Chondrocyte (in vitro differentiated cells): ENCODE measurements around the gene ABHD4. TPM values are rescaled to one million over a fixed set of nuclear protein-coding genes. Genes with fewer than 3 reads are reported as not detected.

ENCODE experiments used
- DNase-seq: peaks from one replicate; pipeline ENCODE4 v3.0.0; 2021; ENCODE audit warnings: mixed read lengths, low spot score
- H3K27ac Mint-ChIP-seq: one replicate; pipeline ENCODE4 v1.8.0; 2021; ENCODE audit warnings: mild to moderate bottlenecking, moderate library complexity, mixed read lengths; ENCODE audit not compliant: unreplicated experiment
- H3K27me3 Mint-ChIP-seq: 2 replicates; pipeline ENCODE4 v1.8.0; 2021; ENCODE audit warnings: low read depth, mixed read lengths
- H3K36me3 Mint-ChIP-seq: 2 replicates; pipeline ENCODE4 v1.8.0; 2021; ENCODE audit warnings: low read depth, mixed read lengths
- H3K4me1 Mint-ChIP-seq: 2 replicates; pipeline ENCODE4 v1.8.0; 2021; ENCODE audit warnings: low read depth, mild to moderate bottlenecking, mixed read lengths
- H3K4me3 Mint-ChIP-seq: one replicate; pipeline ENCODE4 v1.8.0; 2021; ENCODE audit warnings: mild to moderate bottlenecking, moderate library complexity, mixed read lengths; ENCODE audit not compliant: unreplicated experiment
- H3K9me3 Mint-ChIP-seq: 2 replicates; pipeline ENCODE4 v1.8.0; 2021; ENCODE audit warnings: low read depth, mixed read lengths
- CTCF ChIP-seq: fragments of 200-600 bp; sonication (generic); IDR thresholded peaks from 2 replicates; pipeline ENCODE4 v1.5.0; 2021; ENCODE audit warnings: antibody characterized with exemption, mild to moderate bottlenecking, moderate library complexity
- total RNA-seq: library from RNA; stranded (reverse); gene quantifications from 3 replicates; pipeline ENCODE4 v1.2.1, GENCODE V29; 2021

ABHD4 gene
- total RNA-seq, 1 donor from 2014 or later = 88.0 TPM

- peak; percentile 17 for TF ChIP-seq CTCF
- no peak overlapping the region for H3K4me3 Mint-ChIP-seq
- peaks cover 33% of the 10 kb centered on the region for H3K4me1 Mint-ChIP-seq
- H3K36me3 Mint-ChIP-seq = peaks cover 6% of the 10 kb centered on the region
- H3K27me3 Mint-ChIP-seq = no peaks in the 10 kb centered on the region
- DNase-seq = no peak
- H3K9me3 Mint-ChIP-seq = no peaks in the 10 kb centered on the region
- peak overlapping the region; percentile 49 for H3K27ac Mint-ChIP-seq
Observed at GRCh38 chr14:22558221-22558913, 39.7 kb upstream of the ABHD4 start.

- Mint-ChIP-seq H3K27me3 (no peaks in the 10 kb centered on the region), H3K4me1 (peaks cover 34% of the 10 kb centered on the region), H3K36me3 (peaks cover 6% of the 10 kb centered on the region), H3K4me3 (no peak overlapping the region), H3K9me3 (no peaks in the 10 kb centered on the region), H3K27ac (peak overlapping the region; percentile 42)
- no peak for TF ChIP-seq CTCF
- no peak for DNase-seq
Observed at GRCh38 chr14:22559041-22559440, 39.1 kb upstream of the ABHD4 start.

GRCh38 chr14:22560662-22561365 is 37.3 kb upstream of the ABHD4 start:
- no peak for DNase-seq
- H3K4me3 Mint-ChIP-seq = no peak overlapping the region
- H3K36me3 Mint-ChIP-seq = peaks cover 12% of the 10 kb centered on the region
- peaks cover 41% of the 10 kb centered on the region for H3K4me1 Mint-ChIP-seq
- no peaks in the 10 kb centered on the region for H3K27me3 Mint-ChIP-seq
- H3K27ac Mint-ChIP-seq = no peak overlapping the region
- no peaks in the 10 kb centered on the region for H3K9me3 Mint-ChIP-seq
- no peak for TF ChIP-seq CTCF

- peaks cover 16% of the 10 kb centered on the region for H3K36me3 Mint-ChIP-seq
- no peaks in the 10 kb centered on the region for H3K9me3 Mint-ChIP-seq
- H3K27ac Mint-ChIP-seq = peak overlapping the region; percentile 36
- H3K4me1 Mint-ChIP-seq = peaks cover 36% of the 10 kb centered on the region
- DNase-seq = no peak
- H3K4me3 Mint-ChIP-seq = no peak overlapping the region
- TF ChIP-seq CTCF = no peak
- no peaks in the 10 kb centered on the region for H3K27me3 Mint-ChIP-seq
Observed at GRCh38 chr14:22561366-22561660, 36.8 kb upstream of the ABHD4 start.

- Mint-ChIP-seq H3K27me3 (no peaks in the 10 kb centered on the region), H3K27ac (peak overlapping the region; percentile 36), H3K4me1 (peaks cover 32% of the 10 kb centered on the region), H3K36me3 (peaks cover 16% of the 10 kb centered on the region), H3K9me3 (no peaks in the 10 kb centered on the region), H3K4me3 (no peak overlapping the region)
- no peak for TF ChIP-seq CTCF
- DNase-seq = no peak
Observed at GRCh38 chr14:22561661-22562579, 36.2 kb upstream of the ABHD4 start.
